NOMO-1 treated with DMSO at 0.1 percent for 48 hours (cell line): ENCODE measurements around the gene TPRA1.
"Not testable (repeated sequence)": the region's sequence is repeated elsewhere in the genome, so short reads cannot be mapped to it uniquely, and the experiment has no call there.

Experiments used
- DNase-seq: peaks from one replicate; lab custom pipeline; 2025; ENCODE audit not compliant: unreplicated experiment; lab: John Stamatoyannopoulos, UW

TPRA1 gene

GRCh38 chr3:127616836-127617605 lies 26.5 kb upstream of the TPRA1 start:
- DNase-seq, result no peak

GRCh38 chr3:127615631-127616305 lies 25.2 kb upstream of the TPRA1 start:
- no peak for DNase-seq

- no peak for DNase-seq
Measured at GRCh38 chr3:127614928-127615589, 24.5 kb upstream of the TPRA1 start.

GRCh38 chr3:127613406-127613805 lies 22.9 kb upstream of the TPRA1 start:
- no peak for DNase-seq

GRCh38 chr3:127612966-127613365 lies 22.4 kb upstream of the TPRA1 start:
- DNase-seq, result no peak

- DNase-seq, result no peak
Measured at GRCh38 chr3:127611251-127611650, 20.7 kb upstream of the TPRA1 start.

- DNase-seq, result no peak
Measured at GRCh38 chr3:127610105-127610504, 19.6 kb upstream of the TPRA1 start.

- no peak for DNase-seq
Measured at GRCh38 chr3:127608362-127608718, 17.8 kb upstream of the TPRA1 start.

- DNase-seq, result no peak
Measured at GRCh38 chr3:127607675-127608361, 17.3 kb upstream of the TPRA1 start.

GRCh38 chr3:127606981-127607595 lies 16.6 kb upstream of the TPRA1 start:
- no peak for DNase-seq

GRCh38 chr3:127606086-127606805 lies 15.7 kb upstream of the TPRA1 start:
- DNase-seq, result no peak

- not testable (repeated sequence) for DNase-seq
Measured at GRCh38 chr3:127605547-127605946, 15.0 kb upstream of the TPRA1 start.

- no peak for DNase-seq
Measured at GRCh38 chr3:127604546-127605165, 14.1 kb upstream of the TPRA1 start.

GRCh38 chr3:127604035-127604434 lies 13.5 kb upstream of the TPRA1 start:
- no peak for DNase-seq

GRCh38 chr3:127600749-127601456 lies 10.4 kb upstream of the TPRA1 start:
- no peak for DNase-seq

- DNase-seq, result no peak
Measured at GRCh38 chr3:127598841-127599570, 8.5 kb upstream of the TPRA1 start.

- no peak for DNase-seq
Measured at GRCh38 chr3:127597020-127597771, 6.7 kb upstream of the TPRA1 start.

- DNase-seq, result no peak
Measured at GRCh38 chr3:127595303-127595702, 4.8 kb upstream of the TPRA1 start.
